Posterior vena cava (tissue), 2 donors: ENCODE data around the gene FHAD1. TPM values are rescaled to one million over a fixed set of nuclear protein-coding genes. Genes with fewer than 3 reads are reported as not detected.
"Not testable (repeated sequence)": the region's sequence is repeated elsewhere in the genome, so short reads cannot be mapped to it uniquely, and the experiment has no call there.

ENCODE experiments used
- DNase-seq: peaks from one replicate; pipeline ENCODE4 v3.0.0-alpha.2; 2020; ENCODE audit warnings: low spot score
- intact Hi-C, 2 donors: fragments of 100-400 bp; cut with DNase I; formaldehyde crosslinking; loops; one replicate each; pipeline versions ENCODE4 v1.14.1 to v1.14.2; 2022 to 2023
- total RNA-seq, 2 donors: library from RNA; stranded (reverse); fragmentation: NEBNext Ultra II Directional; extraction: Animal tissue kit (Norgen Biotek cat#: 25700); gene quantifications; one replicate each; pipeline ENCODE4 v1.2.1, GENCODE V29; 2021
- donor health status: DM: yes; HTN: yes; CAD: no.
- donor health status: DM: yes; HTN: yes; CAD: no.

The FHAD1 gene
- total RNA-seq, 2 donors from 2014 or later, result 0.43 TPM; not detected in 1

- intact Hi-C loops, result not testable (repeated sequence)
Measured at GRCh38 chr1:15379151-15379550, 132.1 kb downstream of the FHAD1 start.

GRCh38 chr1:15380601-15381508, 133.8 kb downstream of the FHAD1 start:
- intact Hi-C loops, result no loop called here
- no peak for DNase-seq

More at GRCh38 chr1:15379151-15379550, 132.1 kb downstream of the FHAD1 start:
- DNase-seq, result not testable (repeated sequence)

DNA sequence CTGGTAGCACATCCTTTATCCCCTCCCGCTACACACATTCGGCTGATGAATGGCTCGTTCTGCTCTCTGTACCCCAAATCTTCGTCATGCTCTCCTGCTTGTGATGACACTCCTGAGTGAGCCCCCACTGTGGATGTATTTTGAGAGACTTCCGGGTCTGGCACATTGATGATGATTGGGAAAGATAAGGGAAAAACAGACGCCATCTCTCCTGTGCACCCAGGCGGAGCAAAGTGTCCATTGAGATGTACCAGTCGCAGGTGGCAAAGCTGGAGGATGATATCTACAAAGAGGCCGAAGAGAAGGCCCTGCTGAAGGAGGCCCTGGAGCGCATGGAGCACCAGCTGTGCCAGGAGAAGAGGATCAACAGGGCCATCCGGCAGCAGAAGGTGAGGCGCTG, 134.8 kb downstream of the FHAD1 start:
- intact Hi-C loops, result no loop called here

DNA sequence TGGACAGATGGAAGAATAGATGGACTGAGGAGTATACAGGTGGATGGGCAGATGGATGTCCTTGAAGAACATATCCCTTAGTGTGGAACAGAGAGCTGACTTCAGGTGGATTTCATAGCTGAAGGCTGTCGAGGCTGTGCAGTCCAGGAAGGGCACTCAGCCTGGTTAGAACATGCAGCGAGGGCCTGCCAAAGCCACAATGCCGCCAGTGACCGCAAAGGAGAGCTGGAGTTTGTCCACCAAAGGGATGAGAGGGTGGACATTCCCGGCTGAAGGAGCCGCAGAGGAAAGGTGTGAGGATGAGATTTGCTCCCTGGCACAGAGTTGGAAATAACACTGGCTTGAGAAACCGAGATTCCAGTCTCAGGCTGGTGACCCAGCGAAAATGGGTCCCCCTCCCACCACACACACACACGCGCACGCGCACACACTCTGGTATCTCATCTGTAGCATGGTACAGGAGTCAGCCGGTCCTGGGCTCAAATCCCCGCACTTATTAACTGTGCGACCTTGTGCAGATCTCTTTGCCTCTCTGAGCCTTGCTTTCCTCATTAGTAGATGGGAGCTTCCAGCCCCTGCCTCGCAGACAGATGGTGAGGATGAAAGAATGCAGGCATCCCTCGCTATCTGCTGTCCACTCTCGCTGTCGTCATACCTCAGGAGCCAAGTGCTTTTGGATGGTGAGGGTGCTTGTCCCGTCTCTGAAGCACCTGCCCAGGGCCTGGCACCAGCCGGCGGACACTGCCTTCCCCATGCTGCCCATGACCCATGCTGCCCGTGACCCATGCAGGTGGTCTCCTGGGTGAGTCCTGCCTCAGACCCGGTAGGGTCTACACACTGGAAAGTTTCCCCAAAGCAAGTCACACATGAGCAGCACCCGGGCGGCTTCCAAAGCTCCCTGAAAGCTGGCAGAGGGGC, 135.8 kb downstream of the FHAD1 start:
- intact Hi-C loops, result no loop called here
- DNase-seq, result no peak

More for the DNA sequence above, 134.8 kb downstream of the FHAD1 start:
- DNase-seq, result no peak

GRCh38 chr1:15383810-15384209, 136.8 kb downstream of the FHAD1 start:
- intact Hi-C loops, result no loop called here
- no peak for DNase-seq

DNA sequence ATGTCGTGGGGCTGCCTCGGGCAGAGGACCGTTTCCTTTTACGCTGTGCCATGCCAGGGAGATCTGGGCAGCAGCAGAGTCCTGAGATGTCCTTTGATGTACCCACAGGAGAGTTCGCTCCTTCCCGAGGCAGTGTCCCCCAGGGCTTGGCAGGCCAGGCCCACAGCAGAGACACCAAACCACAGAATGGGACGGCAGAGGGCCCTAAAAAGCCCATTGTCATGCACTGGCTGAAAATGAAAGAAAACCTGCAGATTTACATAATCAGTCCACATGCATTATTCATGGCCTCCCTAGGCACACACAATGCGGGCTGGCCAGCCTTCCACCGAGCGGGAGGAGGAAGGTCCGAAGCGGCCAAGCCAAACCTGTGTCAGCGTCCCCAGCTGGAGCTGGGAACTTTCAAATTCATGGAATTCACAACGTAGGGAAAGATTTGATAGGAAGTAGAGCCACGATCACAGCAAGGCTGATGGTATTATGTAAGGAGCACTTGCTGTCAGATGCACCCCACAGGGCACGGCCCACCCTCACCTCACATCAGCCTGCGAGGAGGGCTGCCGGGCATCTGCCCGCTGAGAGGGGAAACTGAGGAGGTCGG, 137.4 kb downstream of the FHAD1 start:
- intact Hi-C loops, result no loop called here
- DNase-seq, result no peak

- DNase-seq, result no peak
- intact Hi-C loops, result no loop called here
Measured at GRCh38 chr1:15385420-15385819, 138.4 kb downstream of the FHAD1 start.

GRCh38 chr1:15386164-15386749, 139.2 kb downstream of the FHAD1 start:
- intact Hi-C loops, result no loop called here
- DNase-seq, result peak; percentile 81

DNA sequence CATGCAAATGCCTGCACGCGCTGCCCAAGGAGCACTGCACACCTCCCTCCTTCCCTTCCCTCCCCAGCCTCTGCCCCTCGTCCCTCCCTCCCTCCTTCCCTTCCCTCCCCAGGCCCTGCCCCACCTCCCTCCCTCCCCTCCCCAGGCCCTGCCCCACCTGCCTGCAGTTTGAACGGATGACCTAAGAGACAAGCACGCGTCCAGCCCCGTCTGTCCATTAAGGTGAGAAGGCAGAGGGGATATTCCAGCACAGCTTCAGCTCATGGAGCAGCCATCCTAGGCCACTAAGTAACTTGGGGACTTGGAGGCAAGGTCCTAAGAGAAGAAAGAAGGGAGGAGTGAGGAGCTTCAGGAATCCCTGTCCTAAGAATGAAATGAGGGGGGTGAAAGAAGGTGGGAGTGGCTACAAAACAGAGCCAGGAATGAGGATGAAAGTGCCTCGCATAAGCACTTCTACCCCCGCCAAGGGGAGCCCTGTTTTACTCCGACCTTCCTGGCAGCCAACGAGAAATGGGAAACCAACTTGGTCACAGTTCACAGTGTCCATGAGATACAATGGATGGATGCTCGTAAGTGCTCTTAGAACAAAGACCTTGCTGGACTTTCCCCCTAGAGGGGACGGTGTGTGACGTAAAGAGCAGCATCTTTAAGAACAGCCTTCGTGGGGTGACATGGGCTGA, 141.3 kb downstream of the FHAD1 start:
- intact Hi-C loops, result no loop called here
- DNase-seq, result no peak

DNA sequence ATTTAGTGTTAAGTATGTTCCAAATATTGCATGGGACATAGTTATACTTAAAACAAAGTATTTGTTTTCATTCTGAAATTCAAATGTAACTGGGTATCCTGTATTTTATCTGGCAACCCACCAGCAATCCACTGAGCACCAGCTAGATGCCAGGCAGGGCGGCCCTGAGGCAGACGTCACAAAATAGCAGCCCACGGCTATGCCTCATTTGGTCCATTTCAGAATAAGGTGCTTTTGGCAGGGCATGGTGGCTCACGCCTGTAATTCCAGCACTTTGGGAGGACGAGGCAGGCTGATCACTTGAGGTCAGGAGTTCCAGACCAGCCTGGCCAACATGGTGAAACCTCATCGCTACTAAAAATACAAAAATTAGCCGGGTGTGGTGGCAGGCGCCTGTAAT, 142.8 kb downstream of the FHAD1 start:
- DNase-seq, intact Hi-C loops: not testable (repeated sequence)

DNA sequence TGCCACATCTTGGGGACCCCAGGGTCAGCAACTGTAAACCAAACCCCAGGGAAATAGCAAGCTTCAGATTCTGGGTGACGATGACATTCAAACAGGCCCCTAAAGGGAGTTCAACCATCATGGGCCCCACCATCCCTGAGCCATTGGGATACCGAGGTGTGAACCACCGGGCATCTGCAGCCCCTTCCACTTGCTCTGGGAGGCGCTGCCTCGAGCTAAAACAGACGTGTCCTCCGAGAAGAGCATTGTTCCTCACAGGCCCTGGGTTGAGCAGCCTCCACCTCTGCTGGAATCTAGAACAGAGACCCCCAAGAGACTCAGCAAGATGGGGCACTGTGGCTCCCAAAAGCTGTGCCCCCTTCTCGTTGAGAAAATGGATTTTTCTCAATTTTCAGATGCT, 143.6 kb downstream of the FHAD1 start:
- DNase-seq, result no peak
- intact Hi-C loops, result no loop called here

DNA sequence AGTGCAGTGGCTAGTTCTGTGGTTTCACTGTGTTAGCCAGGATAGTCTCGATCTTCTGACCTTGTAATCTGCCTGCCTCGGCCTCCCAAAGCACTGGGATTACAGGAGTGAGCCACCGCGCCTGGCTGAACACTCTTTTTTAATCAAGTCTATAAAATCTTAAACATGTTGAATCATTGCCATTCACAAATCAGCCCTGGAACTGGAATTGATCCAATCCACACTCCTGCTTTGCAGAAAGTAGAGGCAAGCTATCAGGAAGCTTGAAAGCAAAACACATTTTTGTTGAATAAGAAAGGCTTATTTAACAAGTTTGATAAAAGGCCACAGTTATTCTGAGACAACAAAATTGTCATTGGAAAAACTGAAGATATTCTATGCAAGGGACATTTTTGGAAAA, 144.3 kb downstream of the FHAD1 start:
- no peak for DNase-seq
- intact Hi-C loops, result no loop called here

DNA sequence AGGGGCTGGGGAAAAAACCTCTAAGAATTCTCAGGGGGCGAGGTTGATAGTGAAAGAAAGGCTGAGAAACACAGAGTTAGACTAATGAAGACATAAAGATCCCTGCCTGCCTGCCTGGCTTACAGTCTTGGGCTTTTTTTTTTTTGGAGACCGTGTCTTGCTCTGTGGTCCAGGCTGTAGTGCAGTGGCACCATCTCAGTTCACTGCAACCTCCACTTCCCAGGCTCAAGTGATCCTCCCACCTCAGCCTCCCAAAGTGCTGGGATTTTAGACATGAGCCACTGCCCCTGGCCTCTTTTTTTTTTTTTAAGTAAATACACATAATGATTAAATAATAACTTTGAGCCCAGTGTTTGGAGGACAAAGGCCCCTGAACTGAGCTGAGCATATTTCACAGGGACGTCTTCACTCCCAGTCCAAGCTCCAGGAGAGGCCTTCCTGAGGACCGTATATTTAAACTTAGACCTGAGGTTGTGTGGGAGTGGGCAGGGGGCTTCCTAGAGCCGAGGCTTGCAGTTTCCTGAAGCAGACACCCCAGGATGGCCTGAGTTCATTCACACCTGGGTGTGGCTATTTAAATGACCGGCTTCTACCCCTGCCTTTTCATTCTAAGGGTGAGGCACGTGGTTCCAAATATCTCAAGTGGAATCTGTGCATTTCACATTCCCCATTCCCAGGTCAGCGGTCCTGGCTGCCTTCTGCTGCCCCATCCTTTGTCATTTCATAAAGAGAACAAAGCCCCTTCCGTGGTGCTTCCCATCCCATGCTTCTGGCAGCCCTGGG, 146.6 kb downstream of the FHAD1 start:
- DNase-seq, result no peak
- intact Hi-C loops, result no loop called here

DNA sequence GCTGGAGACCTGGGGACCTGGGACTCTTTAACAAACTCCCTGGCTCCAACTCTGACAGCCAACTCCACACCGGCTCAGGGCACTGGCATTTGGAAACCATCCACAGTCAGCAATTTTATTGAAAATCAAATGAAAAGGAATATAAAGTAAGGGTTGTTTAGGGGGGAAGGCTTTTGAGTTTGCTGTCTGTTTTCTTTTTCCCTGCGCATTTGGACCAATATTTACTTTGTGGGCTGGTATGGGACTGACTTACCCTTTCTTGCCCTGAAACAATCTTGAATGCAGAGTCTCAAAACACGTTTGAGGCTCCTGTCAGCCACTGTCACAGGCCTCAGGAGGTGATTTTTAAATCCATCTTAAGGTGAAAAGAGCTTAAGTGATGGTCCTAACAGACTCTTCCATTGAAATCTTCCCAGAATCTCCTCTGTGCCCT, 147.3 kb downstream of the FHAD1 start:
- DNase-seq, result no peak
- intact Hi-C loops, result no loop called here

- intact Hi-C loops, result no loop called here
- no peak for DNase-seq
Measured at GRCh38 chr1:15397236-15397635, 150.2 kb downstream of the FHAD1 start.

- intact Hi-C loops, result no loop called here
- DNase-seq, result no peak
Measured at GRCh38 chr1:15399710-15400109, 152.7 kb downstream of the FHAD1 start.

GRCh38 chr1:15400627-15401026, 153.6 kb downstream of the FHAD1 start:
- DNase-seq, result no peak
- intact Hi-C loops, result no loop called here
